K562 (cell line): ENCODE measurements around the gene COQ5. TPM values are rescaled to one million over a fixed set of nuclear protein-coding genes. Genes with fewer than 3 reads are reported as not detected.
A peak's percentile ranks its signal among the peaks of the same experiment; 100 is the strongest.

ENCODE experiments used
- CBFA2T3 ChIP-seq: fragments of 450-650 bp; IDR thresholded peaks from 2 replicates; pipeline ENCODE4 v1.6.1; 2017
- CCNT2 ChIP-seq: IDR thresholded peaks from 2 replicates; pipeline ENCODE4 v1.6.1; 2011; ENCODE audit warnings: borderline replicate concordance, low read depth, mild to moderate bottlenecking, moderate library complexity, mixed read lengths, low read length; ENCODE audit not compliant: insufficient read length; ENCODE audit errors: extremely low read depth
- ETV6 ChIP-seq, 3 experiments: fragments of 150-350 bp in 1 of 3; sonication (generic) in 1 of 3; formaldehyde crosslinking in 1 of 3; IDR thresholded peaks; 2 replicates each; pipeline versions ENCODE4 v1.6.1 to v1.8.0; 2014 to 2022; ENCODE audit warnings: borderline replicate concordance in 2 of 3, low read depth in 2 of 3, antibody characterized with exemption in 1 of 3, low read length in 1 of 3, mild to moderate bottlenecking in 1 of 3, missing genetic modification reagents in 1 of 3
- HMGN3 ChIP-seq: IDR thresholded peaks from 2 replicates; pipeline ENCODE4 v1.6.1; 2011; ENCODE audit warnings: borderline replicate concordance, low read depth, mild to moderate bottlenecking, mixed read lengths, low read length; ENCODE audit not compliant: insufficient read length; ENCODE audit errors: extremely low read depth
- HNRNPL ChIP-seq: fragments of 200-400 bp; formaldehyde crosslinking; IDR thresholded peaks from 2 replicates; pipeline ENCODE4 v1.6.1; 2017; ENCODE audit warnings: low read depth, mild to moderate bottlenecking, low read length
- MED1 ChIP-seq: sonication (generic); formaldehyde crosslinking; IDR thresholded peaks from 2 replicates; pipeline ENCODE4 v1.8.1; 2023; ENCODE audit warnings: missing genetic modification reagents, borderline replicate concordance
- STAT5A ChIP-seq: IDR thresholded peaks from 2 replicates; pipeline ENCODE4 v1.6.1; 2012; ENCODE audit warnings: low read length, inconsistent platforms, borderline replicate concordance
- TRIM28 ChIP-seq: fragments of 450-650 bp; IDR thresholded peaks from 2 replicates; pipeline ENCODE4 v1.6.1; 2017
- ZBED1 ChIP-seq: IDR thresholded peaks from 2 replicates; pipeline ENCODE4 v1.6.1; 2014
- ZNF274 ChIP-seq: IDR thresholded peaks from 2 replicates; pipeline ENCODE4 v1.6.1; 2011; ENCODE audit warnings: low read depth, mild to moderate bottlenecking, low read length, moderate library complexity, borderline replicate concordance
- polyA plus RNA-seq, 8 experiments: library from polyadenylated mRNA; depleted of rRNA in 4 of 8; stranded (reverse) in 5 of 8; unstranded in 3 of 8; fragments of >200 nt; fragmentation: Nextera tagmentation in 2 of 8; fragmentation: Illumina TruSeq in 1 of 8; extraction: Ambion mirVana in 2 of 8; extraction: Trizol in 1 of 8; gene quantifications; 2 replicates each; pipeline versions ENCODE4 v1.2.1 to v1.2.3, GENCODE V29; 2011 to 2014; ENCODE audit warnings: inconsistent platforms in 1 of 8, missing spikeins in 1 of 8
- total RNA-seq, 7 experiments: library from RNA; depleted of rRNA in 6 of 7; stranded (reverse); fragments of >200 nt in 6 of 7; fragmentation: Illumina TruSeq in 2 of 7; extraction: Trizol in 2 of 7; gene quantifications; 2 replicates each; pipeline versions ENCODE4 v1.2.1 to v1.2.3, GENCODE V29; 2011 to 2021; ENCODE audit warnings: low replicate concordance in 1 of 7
- TF ChIP-seq, protein P1 (sequence below): sonication (generic); formaldehyde crosslinking; IDR thresholded peaks from 2 replicates; pipeline ENCODE4 v1.8.1; 2023; ENCODE audit warnings: missing genetic modification reagents, mild to moderate bottlenecking, borderline replicate concordance
- TF ChIP-seq, protein P2 (sequence below): fragments of 450-650 bp; IDR thresholded peaks from 2 replicates; pipeline ENCODE4 v1.6.1; 2016; ENCODE audit warnings: mild to moderate bottlenecking, moderate library complexity

The COQ5 gene
- total and polyA plus RNA-seq, 9 of the 15 experiments (the other 6 are each of a cell fraction or from before 2014, with no cell fraction given), result 19.2 to 59.7 (median 30.4) TPM

DNA sequence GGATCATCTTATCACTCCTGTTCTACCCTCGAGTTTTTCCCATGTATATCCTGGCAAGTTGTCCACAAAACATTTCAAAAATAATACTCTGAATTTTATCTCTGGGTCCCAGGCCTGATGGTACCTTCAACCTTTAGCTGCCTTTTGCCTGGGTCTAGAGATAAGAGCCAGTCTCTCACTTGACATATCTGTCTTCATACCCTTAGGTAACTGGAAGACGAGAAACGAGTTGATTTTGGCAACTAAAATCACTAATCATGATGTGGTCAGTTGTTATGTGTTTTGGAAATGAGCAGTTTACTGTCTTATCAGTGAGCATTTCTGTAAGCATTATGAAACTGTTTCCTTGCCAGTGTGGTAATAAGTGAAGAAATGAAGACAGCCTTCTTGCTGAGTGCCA, 11.5 kb upstream of the COQ5 start (continued):
- TF ChIP-seq TRIM28 (peak; percentile 70), ETV6 (IDR thresholded peaks at IDR 0.05; ENCODE audit: borderline replicate concordance in 1 of 2, low read depth in 2 of 2, low read length in 1 of 2) (peak in 1 of 2 experiments; percentile 65; a peak in 1 of 4 replicates), ETV6 (CRISPR knock-in tag; IDR thresholded peaks at IDR 0.05; ENCODE audit: borderline replicate concordance) (no peak), CBFA2T3 (peak; percentile 99), HNRNPL (no peak), HMGN3 (peak; percentile 70), CCNT2 (peak; percentile 98), STAT5A (peak; percentile 94), MED1 (no peak), ZNF274 (no peak; the same call in 1 of the 2 replicates), ZBED1 (0 out of 2 replicates have a peak, but pooled peaks have one; percentile 0)
- TF ChIP-seq, protein P1, sequence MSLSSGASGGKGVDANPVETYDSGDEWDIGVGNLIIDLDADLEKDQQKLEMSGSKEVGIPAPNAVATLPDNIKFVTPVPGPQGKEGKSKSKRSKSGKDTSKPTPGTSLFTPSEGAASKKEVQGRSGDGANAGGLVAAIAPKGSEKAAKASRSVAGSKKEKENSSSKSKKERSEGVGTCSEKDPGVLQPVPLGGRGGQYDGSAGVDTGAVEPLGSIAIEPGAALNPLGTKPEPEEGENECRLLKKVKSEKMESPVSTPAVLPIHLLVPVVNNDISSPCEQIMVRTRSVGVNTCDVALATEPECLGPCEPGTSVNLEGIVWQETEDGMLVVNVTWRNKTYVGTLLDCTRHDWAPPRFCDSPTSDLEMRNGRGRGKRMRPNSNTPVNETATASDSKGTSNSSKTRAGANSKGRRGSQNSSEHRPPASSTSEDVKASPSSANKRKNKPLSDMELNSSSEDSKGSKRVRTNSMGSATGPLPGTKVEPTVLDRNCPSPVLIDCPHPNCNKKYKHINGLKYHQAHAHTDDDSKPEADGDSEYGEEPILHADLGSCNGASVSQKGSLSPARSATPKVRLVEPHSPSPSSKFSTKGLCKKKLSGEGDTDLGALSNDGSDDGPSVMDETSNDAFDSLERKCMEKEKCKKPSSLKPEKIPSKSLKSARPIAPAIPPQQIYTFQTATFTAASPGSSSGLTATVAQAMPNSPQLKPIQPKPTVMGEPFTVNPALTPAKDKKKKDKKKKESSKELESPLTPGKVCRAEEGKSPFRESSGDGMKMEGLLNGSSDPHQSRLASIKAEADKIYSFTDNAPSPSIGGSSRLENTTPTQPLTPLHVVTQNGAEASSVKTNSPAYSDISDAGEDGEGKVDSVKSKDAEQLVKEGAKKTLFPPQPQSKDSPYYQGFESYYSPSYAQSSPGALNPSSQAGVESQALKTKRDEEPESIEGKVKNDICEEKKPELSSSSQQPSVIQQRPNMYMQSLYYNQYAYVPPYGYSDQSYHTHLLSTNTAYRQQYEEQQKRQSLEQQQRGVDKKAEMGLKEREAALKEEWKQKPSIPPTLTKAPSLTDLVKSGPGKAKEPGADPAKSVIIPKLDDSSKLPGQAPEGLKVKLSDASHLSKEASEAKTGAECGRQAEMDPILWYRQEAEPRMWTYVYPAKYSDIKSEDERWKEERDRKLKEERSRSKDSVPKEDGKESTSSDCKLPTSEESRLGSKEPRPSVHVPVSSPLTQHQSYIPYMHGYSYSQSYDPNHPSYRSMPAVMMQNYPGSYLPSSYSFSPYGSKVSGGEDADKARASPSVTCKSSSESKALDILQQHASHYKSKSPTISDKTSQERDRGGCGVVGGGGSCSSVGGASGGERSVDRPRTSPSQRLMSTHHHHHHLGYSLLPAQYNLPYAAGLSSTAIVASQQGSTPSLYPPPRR (CRISPR knock-in tag), result 0 out of 2 replicates have a peak, but pooled peaks have one; percentile 53
- TF ChIP-seq, protein P2, sequence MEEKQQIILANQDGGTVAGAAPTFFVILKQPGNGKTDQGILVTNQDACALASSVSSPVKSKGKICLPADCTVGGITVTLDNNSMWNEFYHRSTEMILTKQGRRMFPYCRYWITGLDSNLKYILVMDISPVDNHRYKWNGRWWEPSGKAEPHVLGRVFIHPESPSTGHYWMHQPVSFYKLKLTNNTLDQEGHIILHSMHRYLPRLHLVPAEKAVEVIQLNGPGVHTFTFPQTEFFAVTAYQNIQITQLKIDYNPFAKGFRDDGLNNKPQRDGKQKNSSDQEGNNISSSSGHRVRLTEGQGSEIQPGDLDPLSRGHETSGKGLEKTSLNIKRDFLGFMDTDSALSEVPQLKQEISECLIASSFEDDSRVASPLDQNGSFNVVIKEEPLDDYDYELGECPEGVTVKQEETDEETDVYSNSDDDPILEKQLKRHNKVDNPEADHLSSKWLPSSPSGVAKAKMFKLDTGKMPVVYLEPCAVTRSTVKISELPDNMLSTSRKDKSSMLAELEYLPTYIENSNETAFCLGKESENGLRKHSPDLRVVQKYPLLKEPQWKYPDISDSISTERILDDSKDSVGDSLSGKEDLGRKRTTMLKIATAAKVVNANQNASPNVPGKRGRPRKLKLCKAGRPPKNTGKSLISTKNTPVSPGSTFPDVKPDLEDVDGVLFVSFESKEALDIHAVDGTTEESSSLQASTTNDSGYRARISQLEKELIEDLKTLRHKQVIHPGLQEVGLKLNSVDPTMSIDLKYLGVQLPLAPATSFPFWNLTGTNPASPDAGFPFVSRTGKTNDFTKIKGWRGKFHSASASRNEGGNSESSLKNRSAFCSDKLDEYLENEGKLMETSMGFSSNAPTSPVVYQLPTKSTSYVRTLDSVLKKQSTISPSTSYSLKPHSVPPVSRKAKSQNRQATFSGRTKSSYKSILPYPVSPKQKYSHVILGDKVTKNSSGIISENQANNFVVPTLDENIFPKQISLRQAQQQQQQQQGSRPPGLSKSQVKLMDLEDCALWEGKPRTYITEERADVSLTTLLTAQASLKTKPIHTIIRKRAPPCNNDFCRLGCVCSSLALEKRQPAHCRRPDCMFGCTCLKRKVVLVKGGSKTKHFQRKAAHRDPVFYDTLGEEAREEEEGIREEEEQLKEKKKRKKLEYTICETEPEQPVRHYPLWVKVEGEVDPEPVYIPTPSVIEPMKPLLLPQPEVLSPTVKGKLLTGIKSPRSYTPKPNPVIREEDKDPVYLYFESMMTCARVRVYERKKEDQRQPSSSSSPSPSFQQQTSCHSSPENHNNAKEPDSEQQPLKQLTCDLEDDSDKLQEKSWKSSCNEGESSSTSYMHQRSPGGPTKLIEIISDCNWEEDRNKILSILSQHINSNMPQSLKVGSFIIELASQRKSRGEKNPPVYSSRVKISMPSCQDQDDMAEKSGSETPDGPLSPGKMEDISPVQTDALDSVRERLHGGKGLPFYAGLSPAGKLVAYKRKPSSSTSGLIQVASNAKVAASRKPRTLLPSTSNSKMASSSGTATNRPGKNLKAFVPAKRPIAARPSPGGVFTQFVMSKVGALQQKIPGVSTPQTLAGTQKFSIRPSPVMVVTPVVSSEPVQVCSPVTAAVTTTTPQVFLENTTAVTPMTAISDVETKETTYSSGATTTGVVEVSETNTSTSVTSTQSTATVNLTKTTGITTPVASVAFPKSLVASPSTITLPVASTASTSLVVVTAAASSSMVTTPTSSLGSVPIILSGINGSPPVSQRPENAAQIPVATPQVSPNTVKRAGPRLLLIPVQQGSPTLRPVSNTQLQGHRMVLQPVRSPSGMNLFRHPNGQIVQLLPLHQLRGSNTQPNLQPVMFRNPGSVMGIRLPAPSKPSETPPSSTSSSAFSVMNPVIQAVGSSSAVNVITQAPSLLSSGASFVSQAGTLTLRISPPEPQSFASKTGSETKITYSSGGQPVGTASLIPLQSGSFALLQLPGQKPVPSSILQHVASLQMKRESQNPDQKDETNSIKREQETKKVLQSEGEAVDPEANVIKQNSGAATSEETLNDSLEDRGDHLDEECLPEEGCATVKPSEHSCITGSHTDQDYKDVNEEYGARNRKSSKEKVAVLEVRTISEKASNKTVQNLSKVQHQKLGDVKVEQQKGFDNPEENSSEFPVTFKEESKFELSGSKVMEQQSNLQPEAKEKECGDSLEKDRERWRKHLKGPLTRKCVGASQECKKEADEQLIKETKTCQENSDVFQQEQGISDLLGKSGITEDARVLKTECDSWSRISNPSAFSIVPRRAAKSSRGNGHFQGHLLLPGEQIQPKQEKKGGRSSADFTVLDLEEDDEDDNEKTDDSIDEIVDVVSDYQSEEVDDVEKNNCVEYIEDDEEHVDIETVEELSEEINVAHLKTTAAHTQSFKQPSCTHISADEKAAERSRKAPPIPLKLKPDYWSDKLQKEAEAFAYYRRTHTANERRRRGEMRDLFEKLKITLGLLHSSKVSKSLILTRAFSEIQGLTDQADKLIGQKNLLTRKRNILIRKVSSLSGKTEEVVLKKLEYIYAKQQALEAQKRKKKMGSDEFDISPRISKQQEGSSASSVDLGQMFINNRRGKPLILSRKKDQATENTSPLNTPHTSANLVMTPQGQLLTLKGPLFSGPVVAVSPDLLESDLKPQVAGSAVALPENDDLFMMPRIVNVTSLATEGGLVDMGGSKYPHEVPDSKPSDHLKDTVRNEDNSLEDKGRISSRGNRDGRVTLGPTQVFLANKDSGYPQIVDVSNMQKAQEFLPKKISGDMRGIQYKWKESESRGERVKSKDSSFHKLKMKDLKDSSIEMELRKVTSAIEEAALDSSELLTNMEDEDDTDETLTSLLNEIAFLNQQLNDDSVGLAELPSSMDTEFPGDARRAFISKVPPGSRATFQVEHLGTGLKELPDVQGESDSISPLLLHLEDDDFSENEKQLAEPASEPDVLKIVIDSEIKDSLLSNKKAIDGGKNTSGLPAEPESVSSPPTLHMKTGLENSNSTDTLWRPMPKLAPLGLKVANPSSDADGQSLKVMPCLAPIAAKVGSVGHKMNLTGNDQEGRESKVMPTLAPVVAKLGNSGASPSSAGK, result no peak
